ENCODE results near the gene SELENOV. TPM values are rescaled to one million over a fixed set of nuclear protein-coding genes. Genes with fewer than 3 reads are reported as not detected.

SELENOV gene
- total RNA-seq, 1 experiment from 2014 or later = 0.32 TPM

DNA sequence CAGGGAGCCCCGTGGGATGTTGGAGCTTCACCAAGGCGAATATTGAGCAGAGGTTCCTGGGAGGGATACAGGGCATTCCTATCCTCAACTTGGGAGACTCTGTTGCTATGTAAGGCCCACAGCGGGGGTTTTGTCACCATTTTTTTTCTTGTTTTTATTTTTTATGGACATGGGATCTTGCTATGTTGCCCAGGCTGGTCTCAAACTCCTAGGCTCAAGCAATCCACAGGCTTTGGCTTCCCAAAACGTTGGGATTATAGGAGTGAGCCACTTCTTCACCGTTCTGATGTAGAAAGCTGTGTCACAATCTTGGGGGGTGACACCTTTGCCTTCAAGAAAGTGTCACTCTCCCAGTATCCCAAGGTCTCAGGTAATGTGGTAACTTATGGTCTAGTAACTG, 13.6 kb upstream of the SELENOV start:
- Histone ChIP-seq H3K4me3 (no peak overlapping the region), H3K27ac (no peak overlapping the region), H3K36me3 (no peaks in the 10 kb centered on the region), H3K4me1 (peaks cover 3% of the 10 kb centered on the region; the same call in 1 of the 2 replicates), H3K9me3 (replicated peaks) (no peaks in the 10 kb centered on the region), H3K27me3 (peaks cover 22% of the 10 kb centered on the region)
- no peak for DNase-seq

DNA sequence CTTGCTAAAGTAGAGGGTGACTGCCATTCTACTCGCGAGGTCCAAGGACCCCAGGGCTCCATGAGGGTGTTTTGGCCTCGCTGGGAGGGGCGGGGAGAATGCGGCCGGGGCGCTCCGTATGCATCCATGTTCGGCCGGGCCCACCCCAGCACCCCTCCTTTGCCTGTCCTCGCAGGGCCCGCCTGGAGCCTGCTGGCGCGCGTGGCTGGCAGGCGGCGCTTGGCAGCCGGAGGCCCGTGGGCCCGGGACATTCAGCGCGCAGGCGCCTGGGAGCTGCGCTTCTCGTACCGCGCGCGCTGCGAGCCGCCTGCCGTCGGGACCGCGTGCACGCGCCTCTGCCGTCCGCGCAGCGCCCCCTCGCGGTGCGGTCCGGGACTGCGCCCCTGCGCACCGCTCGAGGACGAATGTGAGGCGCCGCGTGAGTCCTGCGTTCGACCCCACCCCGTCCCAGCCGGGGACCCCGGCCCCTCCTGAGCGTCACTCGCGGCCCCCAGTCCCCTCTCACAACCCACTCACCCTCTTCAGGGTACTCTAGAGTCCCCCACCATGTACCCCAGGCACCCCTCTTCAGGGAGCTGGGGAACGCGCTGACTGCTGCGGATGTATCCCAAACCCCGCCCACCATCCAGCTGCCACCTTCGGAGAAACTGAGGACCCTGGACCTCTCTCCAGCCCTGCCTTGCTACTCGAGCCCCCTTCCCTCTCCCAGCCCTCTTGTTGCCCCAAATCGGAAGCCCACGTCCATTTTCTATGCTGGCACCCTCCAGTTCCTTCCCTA, 12.1 kb upstream of the SELENOV start:
- no peaks in the 10 kb centered on the region for H3K36me3 ChIP-seq
- no peak overlapping the region for H3K27ac ChIP-seq
- no peak for DNase-seq
- peaks cover 26% of the 10 kb centered on the region for H3K27me3 ChIP-seq
- no peak overlapping the region for H3K4me3 ChIP-seq
- peaks cover 7% of the 10 kb centered on the region; the same call in 1 of the 2 replicates for H3K4me1 ChIP-seq
- no peaks in the 10 kb centered on the region for H3K9me3 ChIP-seq (replicated peaks)

DNA sequence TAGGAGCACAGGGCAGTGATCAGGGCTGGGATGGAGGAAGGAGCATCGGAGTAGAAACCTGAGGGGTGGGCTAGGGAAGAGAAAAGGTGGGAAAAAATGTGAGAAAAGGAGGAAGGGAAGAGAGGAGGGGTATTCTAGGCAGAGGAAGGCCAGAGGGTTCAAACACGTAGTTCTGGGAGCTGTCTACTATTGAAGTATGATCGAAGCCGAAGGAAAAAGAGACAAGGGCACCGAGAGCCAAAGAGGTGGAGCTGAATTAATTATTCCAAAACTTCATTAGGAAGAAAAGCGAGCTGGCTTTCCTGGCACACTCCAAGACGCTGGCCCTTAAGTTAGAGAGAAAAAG, 8.4 kb upstream of the SELENOV start:
- H3K36me3 ChIP-seq = no peaks in the 10 kb centered on the region
- H3K9me3 ChIP-seq (replicated peaks) = no peaks in the 10 kb centered on the region
- H3K27ac ChIP-seq = no peak overlapping the region
- peaks cover 6% of the 10 kb centered on the region; the same call in 1 of the 2 replicates for H3K4me1 ChIP-seq
- no peak for DNase-seq
- H3K4me3 ChIP-seq = peak overlapping the region; percentile 63
- peaks cover 21% of the 10 kb centered on the region for H3K27me3 ChIP-seq

DNA sequence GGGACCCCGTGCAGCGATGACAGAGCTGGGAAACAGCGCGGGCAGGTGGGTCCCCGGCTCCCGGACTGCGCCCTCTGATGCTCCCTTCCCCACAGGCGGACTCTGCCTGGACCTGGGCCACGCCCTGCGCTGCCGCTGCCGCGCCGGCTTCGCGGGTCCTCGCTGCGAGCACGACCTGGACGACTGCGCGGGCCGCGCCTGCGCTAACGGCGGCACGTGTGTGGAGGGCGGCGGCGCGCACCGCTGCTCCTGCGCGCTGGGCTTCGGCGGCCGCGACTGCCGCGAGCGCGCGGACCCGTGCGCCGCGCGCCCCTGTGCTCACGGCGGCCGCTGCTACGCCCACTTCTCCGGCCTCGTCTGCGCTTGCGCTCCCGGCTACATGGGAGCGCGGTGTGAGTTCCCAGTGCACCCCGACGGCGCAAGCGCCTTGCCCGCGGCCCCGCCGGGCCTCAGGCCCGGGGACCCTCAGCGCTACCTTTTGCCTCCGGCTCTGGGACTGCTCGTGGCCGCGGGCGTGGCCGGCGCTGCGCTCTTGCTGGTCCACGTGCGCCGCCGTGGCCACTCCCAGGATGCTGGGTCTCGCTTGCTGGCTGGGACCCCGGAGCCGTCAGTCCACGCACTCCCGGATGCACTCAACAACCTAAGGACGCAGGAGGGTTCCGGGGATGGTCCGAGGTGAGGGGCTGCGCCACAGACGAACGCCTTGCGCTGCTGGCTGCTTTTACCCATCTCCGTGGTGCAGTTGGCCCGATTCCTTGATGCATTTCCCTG, 7.8 kb upstream of the SELENOV start:
- peaks cover 6% of the 10 kb centered on the region; the same call in 1 of the 2 replicates for H3K4me1 ChIP-seq
- no peaks in the 10 kb centered on the region for H3K36me3 ChIP-seq
- no peak overlapping the region for H3K27ac ChIP-seq
- peak overlapping the region; percentile 63 for H3K4me3 ChIP-seq
- H3K9me3 ChIP-seq (replicated peaks) = no peaks in the 10 kb centered on the region
- H3K27me3 ChIP-seq = peaks cover 21% of the 10 kb centered on the region
- DNase-seq = peak; percentile 80 to 87

DNA sequence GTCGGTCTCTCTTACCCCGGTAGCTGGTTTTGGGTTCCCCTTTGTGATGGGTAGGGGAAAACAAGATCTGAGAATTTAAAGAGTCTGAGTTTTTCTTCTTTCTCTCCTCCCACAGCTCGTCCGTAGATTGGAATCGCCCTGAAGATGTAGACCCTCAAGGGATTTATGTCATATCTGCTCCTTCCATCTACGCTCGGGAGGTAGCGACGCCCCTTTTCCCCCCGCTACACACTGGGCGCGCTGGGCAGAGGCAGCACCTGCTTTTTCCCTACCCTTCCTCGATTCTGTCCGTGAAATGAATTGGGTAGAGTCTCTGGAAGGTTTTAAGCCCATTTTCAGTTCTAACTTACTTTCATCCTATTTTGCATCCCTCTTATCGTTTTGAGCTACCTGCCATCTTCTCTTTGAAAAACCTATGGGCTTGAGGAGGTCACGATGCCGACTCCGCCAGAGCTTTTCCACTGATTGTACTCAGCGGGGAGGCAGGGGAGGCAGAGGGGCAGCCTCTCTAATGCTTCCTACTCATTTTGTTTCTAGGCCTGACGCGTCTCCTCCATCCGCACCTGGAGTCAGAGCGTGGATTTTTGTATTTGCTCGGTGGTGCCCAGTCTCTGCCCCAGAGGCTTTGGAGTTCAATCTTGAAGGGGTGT, 7.1 kb upstream of the SELENOV start:
- Histone ChIP-seq H3K27me3 (peaks cover 21% of the 10 kb centered on the region), H3K27ac (no peak overlapping the region)
- DNase-seq = no peak

DNA sequence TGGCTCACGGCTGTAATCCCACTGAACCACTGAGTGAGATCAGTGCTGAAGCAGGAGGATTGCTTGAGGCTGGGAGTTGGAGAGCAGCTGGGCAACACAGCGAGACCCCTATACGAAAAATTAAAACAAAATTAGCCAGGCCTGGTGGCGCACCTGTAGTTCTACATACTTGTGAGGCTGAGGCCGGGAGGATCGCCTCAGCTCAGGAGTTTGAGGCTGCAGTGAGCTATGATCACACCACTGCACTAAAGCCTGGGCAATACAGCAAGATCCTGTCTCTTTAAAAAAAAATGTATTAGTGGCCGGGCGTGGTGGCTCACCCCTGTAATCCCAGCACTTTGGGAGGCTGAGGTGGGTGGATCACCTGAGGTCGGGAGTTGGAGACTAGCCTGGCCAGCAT, 6.3 kb upstream of the SELENOV start:
- no peak overlapping the region for H3K4me3 ChIP-seq
- H3K36me3 ChIP-seq = no peaks in the 10 kb centered on the region
- no peak for DNase-seq
- H3K9me3 ChIP-seq (replicated peaks) = no peaks in the 10 kb centered on the region
- H3K4me1 ChIP-seq = peaks cover 6% of the 10 kb centered on the region; the same call in 1 of the 2 replicates
- no peak overlapping the region for H3K27ac ChIP-seq
- H3K27me3 ChIP-seq = peaks cover 24% of the 10 kb centered on the region

More for the DNA sequence above, 7.1 kb upstream of the SELENOV start:
- no peaks in the 10 kb centered on the region for H3K9me3 ChIP-seq (replicated peaks)
- H3K36me3 ChIP-seq = no peaks in the 10 kb centered on the region
- peaks cover 6% of the 10 kb centered on the region; the same call in 1 of the 2 replicates for H3K4me1 ChIP-seq
- peak overlapping the region; percentile 63 for H3K4me3 ChIP-seq

DNA sequence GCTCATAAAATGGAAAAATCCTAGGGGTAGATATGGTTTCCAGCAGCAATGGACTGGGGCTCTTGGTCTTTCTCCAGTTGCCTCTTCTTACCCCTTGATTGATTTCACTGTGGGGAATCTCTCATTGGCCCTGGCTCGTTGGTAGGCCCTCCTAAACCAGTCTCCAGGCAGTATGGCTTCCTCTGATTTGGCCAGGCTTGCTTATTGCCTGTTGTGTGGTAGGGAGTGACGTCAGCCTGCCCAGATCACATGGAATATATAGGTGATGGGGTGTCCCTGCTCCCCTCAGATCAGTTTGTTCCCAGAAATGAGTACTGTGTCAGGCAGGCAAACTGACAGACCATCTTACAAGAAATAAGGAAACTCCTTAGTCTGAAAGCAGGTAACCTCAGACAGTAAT, 5.7 kb upstream of the SELENOV start:
- Histone ChIP-seq H3K27ac (no peak overlapping the region), H3K4me3 (no peak overlapping the region), H3K36me3 (no peaks in the 10 kb centered on the region), H3K9me3 (replicated peaks) (no peaks in the 10 kb centered on the region), H3K4me1 (peaks cover 6% of the 10 kb centered on the region; the same call in 1 of the 2 replicates), H3K27me3 (peaks cover 27% of the 10 kb centered on the region)
- DNase-seq = no peak

DNA sequence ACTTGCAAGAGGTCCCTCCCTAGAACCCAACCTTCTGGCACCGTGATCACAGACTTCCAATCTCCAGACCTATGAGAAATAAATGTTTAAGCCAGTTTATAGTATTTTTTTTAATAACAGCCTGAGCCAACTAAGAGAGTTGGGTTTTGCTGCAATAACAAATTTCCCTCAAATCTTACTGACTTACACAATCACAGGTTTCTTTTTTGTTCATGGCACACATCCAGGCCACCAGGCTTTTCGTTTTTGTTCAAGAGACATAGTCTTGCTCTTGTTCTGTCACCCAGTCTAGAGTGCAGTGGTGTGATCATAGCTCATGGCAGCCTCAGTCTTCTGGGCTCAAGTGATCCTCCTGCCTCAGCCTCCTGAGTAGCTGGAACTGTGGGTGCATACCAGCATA, 2.0 kb upstream of the SELENOV start:
- H3K27ac ChIP-seq = no peak overlapping the region

DNA sequence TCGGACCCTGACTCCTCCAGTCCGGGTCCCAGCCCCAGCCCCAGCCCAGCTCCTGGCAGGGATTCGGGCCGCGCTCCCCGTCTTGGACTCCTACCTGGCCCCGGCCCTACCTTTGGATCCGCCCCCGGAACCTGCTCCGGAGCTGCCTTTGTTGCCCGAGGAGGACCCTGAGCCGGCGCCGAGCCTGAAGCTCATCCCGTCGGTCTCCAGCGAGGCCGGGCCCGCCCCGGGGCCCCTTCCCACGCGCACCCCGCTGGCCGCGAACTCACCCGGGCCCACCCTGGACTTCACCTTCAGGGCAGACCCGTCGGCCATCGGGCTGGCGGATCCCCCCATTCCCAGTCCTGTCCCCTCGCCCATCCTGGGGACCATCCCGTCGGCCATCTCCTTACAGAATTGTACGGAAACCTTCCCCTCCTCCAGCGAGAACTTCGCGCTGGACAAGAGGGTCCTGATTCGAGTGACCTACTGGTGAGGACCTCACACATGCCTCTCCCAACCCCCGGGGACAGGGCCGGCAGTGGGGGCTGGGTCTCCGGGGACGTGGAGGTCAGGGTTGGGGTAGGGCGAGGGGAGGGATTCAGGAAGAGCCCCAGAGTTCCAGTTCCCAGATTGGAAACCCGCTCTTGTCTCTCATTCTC, 732 bp downstream of the SELENOV start:
- Histone ChIP-seq H3K27ac (no peak overlapping the region), H3K4me3 (peak overlapping the region; percentile 55), H3K27me3 (peaks cover 25% of the 10 kb centered on the region), H3K4me1 (peaks cover 5% of the 10 kb centered on the region; the same call in 1 of the 2 replicates), H3K9me3 (replicated peaks) (no peaks in the 10 kb centered on the region), H3K36me3 (no peaks in the 10 kb centered on the region)
- no peak for DNase-seq

More for the DNA sequence above, 2.0 kb upstream of the SELENOV start:
- Histone ChIP-seq H3K4me1 (peaks cover 6% of the 10 kb centered on the region; the same call in 1 of the 2 replicates), H3K9me3 (replicated peaks) (no peaks in the 10 kb centered on the region), H3K4me3 (no peak overlapping the region), H3K36me3 (no peaks in the 10 kb centered on the region), H3K27me3 (peaks cover 30% of the 10 kb centered on the region)
- no peak for DNase-seq

DNA sequence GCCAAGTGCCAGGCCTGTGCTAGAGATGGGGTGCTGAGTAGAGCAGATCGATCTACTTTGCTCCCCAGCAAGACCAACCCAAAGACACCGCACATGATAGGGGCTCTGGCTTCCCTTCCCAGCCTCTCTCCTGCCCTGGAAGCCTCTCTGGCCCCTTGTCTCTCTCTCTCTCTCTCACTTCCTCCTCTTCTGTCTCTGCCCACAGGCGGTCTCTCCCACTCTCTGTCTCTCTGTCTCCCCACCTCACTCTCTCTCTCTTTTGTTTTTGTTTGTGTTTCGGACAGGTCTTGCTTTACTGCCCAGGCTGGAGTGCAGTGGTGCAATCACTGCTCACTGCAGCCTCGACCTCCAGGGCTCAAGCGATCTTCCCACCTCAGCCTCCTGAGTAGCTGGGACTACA, 1.3 kb downstream of the SELENOV start:
- Histone ChIP-seq H3K36me3 (no peaks in the 10 kb centered on the region), H3K4me1 (peaks cover 5% of the 10 kb centered on the region; the same call in 1 of the 2 replicates), H3K27ac (no peak overlapping the region), H3K4me3 (peak overlapping the region; percentile 55), H3K9me3 (replicated peaks) (no peaks in the 10 kb centered on the region), H3K27me3 (peaks cover 25% of the 10 kb centered on the region)
- no peak for DNase-seq

DNA sequence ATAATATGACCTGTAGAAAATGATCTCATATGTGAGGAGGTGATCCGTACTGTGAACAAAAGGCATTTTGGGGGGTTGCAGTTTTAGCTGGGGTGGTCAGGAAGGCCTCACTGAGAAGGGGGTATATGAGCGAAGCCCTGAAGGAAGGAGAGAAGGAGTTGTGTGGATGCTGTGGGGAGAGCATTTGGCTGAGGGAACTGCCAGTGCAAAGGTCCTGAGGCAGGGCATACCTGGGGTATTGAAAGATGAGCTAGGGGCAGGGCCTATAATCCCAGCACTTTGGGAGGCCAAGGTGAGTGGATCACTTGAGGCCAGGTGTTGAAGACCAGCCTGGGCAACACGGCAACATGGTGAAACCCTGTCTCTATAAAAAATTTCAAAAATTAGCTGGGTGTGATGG, 2.5 kb downstream of the SELENOV start:
- Histone ChIP-seq H3K4me1 (peaks cover 5% of the 10 kb centered on the region; the same call in 1 of the 2 replicates), H3K36me3 (no peaks in the 10 kb centered on the region), H3K27ac (no peak overlapping the region), H3K9me3 (replicated peaks) (no peaks in the 10 kb centered on the region), H3K4me3 (no peak overlapping the region), H3K27me3 (peaks cover 25% of the 10 kb centered on the region)
- DNase-seq = no peak

DNA sequence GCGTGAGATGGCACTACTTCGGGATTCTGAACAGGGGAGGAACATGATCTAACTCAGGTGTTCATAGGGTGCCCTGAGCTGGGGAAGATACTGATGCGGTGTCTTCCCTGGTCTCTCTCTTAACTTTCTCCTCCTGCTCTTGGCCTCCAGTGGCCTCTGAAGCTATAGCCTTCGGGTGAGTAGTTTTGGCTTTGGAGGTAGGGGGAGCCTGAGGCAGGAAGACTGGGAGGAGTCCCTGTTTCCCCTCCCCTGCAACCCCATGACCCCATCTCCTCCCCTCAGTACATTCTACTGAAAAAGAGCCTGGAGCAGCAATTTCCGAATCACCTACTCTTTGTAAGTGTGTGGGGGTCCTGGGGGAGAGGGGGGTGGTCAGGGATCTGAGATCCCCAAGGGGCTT, 3.5 kb downstream of the SELENOV start:
- Histone ChIP-seq H3K36me3 (no peaks in the 10 kb centered on the region), H3K4me1 (peaks cover 5% of the 10 kb centered on the region; the same call in 1 of the 2 replicates), H3K4me3 (no peak overlapping the region), H3K9me3 (replicated peaks) (no peaks in the 10 kb centered on the region), H3K27me3 (peaks cover 22% of the 10 kb centered on the region), H3K27ac (no peak overlapping the region)
- no peak for DNase-seq

DNA sequence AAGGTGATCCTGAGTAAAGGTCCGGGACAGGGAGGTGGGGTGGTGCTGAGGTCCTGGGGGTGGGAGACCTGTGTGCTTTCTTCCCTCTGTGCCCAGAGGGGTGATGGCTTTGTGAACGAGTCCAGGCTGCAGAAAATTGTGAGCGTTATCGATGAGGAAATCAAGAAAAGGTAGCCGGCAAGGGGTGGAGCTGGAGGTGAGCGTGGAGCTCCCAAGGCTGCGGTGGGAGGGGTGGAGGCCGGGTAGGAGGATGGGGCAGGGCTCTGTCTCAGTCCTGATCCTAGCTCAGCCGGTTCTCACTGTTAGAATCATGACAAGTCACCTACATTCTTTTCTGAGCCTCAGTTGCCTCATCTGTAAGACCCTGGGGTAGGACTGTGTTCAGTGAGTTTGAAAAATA, 4.0 kb downstream of the SELENOV start:
- H3K9me3 ChIP-seq (replicated peaks) = no peaks in the 10 kb centered on the region
- H3K27ac ChIP-seq = no peak overlapping the region
- H3K36me3 ChIP-seq = no peaks in the 10 kb centered on the region
- peaks cover 22% of the 10 kb centered on the region for H3K27me3 ChIP-seq
- no peak overlapping the region for H3K4me3 ChIP-seq
- peaks cover 5% of the 10 kb centered on the region; the same call in 1 of the 2 replicates for H3K4me1 ChIP-seq
- no peak for DNase-seq
